Measurements from ENCODE around the gene PBX3. TPM values are rescaled to one million over a fixed set of nuclear protein-coding genes. Genes with fewer than 3 reads are reported as not detected.

PBX3 gene
- total RNA-seq, 1 experiment from 2014 or later = 39.0 TPM

DNA sequence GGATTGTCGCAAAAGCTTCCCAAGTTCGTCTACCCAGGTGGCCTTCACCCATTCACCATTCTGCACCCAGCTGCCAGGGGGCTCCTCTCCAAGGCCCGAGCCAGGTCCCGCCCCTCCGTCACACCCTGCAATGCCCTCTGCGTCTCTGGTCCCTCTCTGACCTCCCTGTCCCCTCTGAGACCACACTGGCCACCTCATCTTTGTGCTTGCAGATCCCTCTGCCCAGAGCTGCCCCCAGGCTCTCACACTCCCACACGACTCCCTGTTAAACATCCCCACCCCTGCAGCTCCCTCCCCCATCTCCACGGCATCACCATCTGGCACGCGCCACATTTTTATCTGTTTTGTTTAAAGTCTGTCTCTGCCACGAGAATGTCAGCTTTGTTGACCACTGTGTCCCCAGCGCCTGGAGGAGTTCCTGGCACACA is 243.6 kb downstream of the PBX3 start:
- ChIA-PET CTCF (no interaction called here), POLR2A (no interaction called here)
- no peaks in the 10 kb centered on the region for H3K36me3 ChIP-seq (ENCODE audit: control insufficient read depth, insufficient read depth, low read length)
- no peaks in the 10 kb centered on the region for H3K9me3 ChIP-seq (ENCODE audit: control insufficient read depth, insufficient read depth, low read depth, low read length)
- no TSS peak for BruUV-seq (replicated peaks)
- DNase-seq (ENCODE audit: low read depth, low spot score) (no peak), ATAC-seq (no peak)
- no peak overlapping the region for H3K27ac ChIP-seq (ENCODE audit: low read length)
- TF ChIP-seq SIN3A (IDR thresholded peaks at IDR 0.05; ENCODE audit: borderline replicate concordance, insufficient read depth, low read depth, low read length) (no peak), TCF7L2 (IDR thresholded peaks at IDR 0.05; ENCODE audit: low read depth, low read length) (no peak), CTCF (IDR thresholded peaks at IDR 0.05) (no peak), REST (IDR thresholded peaks at IDR 0.05; ENCODE audit: insufficient read depth in 1 of 2, low read depth in 2 of 2, low read length in 1 of 2) (no peak), POLR2AphosphoS5 (IDR thresholded peaks at IDR 0.05; ENCODE audit: low read depth, low read length) (no peak)
- no peaks in the 10 kb centered on the region for H3K4me1 ChIP-seq (ENCODE audit: control insufficient read depth, insufficient read depth, low read length)
- no peaks in the 10 kb centered on the region for H3K27me3 ChIP-seq (ENCODE audit: control insufficient read depth, insufficient read depth, low read length)
- intact Hi-C loops (cut with micrococcal nuclease; ENCODE audit: unreplicated experiment) (no loop called here), in situ Hi-C loops (cut with HindIII; ENCODE audit: low pct_unique_long_range_greater_than_20kb, low sequenced_read_pairs) (no loop called here)
- no peak overlapping the region for H3K4me3 ChIP-seq (ENCODE audit: low read depth in 2 of 2, low read length in 2 of 2)

DNA sequence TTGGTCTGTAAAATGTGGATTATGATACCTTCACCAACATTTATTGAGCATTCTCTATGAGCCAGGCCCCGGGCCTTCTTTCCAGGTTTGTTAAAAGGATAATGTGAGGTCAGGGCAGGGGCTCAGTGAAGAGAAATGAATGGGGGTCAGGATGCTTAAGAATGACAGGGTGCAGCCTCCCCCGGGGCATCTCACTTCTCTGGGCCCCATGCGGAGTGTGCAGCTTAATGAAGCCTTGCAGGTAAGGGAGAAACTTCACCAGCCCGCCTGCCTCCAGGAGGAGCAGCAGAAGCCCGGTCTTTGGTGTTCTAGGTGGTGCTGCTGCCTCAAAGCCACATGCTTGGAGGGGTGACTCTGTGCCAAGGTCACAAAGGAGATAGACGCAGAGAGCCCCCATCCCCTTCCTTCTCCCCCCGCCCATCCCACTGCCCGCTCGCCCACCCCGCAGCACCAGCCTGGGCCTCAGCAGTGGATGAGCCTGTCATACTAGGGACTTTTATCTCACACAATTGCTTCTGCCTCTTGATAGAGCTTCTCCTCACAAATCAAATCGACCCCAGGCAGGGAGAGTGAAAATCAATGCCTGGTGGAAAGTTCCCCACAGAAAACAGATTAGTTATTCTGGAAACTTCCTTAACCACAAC is 244.8 kb downstream of the PBX3 start:
- CTCF ChIA-PET = no interaction called here

More for the DNA sequence above, 244.8 kb downstream of the PBX3 start:
- no peaks in the 10 kb centered on the region for H3K36me3 ChIP-seq (ENCODE audit: control insufficient read depth, insufficient read depth, low read length)
- intact Hi-C loops (cut with micrococcal nuclease; ENCODE audit: unreplicated experiment) = no loop called here
- in situ Hi-C loops (cut with HindIII; ENCODE audit: low pct_unique_long_range_greater_than_20kb, low sequenced_read_pairs) = no loop called here
- DNase-seq (ENCODE audit: low read depth, low spot score) (no peak), ATAC-seq (no peak)
- no TSS peak for BruUV-seq (replicated peaks)
- H3K27ac ChIP-seq (ENCODE audit: low read length) = no peak overlapping the region
- TF ChIP-seq CTCF (IDR thresholded peaks at IDR 0.05) (no peak), POLR2AphosphoS5 (IDR thresholded peaks at IDR 0.05; ENCODE audit: low read depth, low read length) (no peak), REST (IDR thresholded peaks at IDR 0.05; ENCODE audit: insufficient read depth in 1 of 2, low read depth in 2 of 2, low read length in 1 of 2) (no peak), SIN3A (IDR thresholded peaks at IDR 0.05; ENCODE audit: borderline replicate concordance, insufficient read depth, low read depth, low read length) (no peak), TCF7L2 (IDR thresholded peaks at IDR 0.05; ENCODE audit: low read depth, low read length) (no peak)
- no peak overlapping the region for H3K4me3 ChIP-seq (ENCODE audit: low read depth in 2 of 2, low read length in 2 of 2)
- H3K27me3 ChIP-seq (ENCODE audit: control insufficient read depth, insufficient read depth, low read length) = no peaks in the 10 kb centered on the region
- H3K4me1 ChIP-seq (ENCODE audit: control insufficient read depth, insufficient read depth, low read length) = no peaks in the 10 kb centered on the region
- POLR2A ChIA-PET = no interaction called here
- H3K9me3 ChIP-seq (ENCODE audit: control insufficient read depth, insufficient read depth, low read depth, low read length) = no peaks in the 10 kb centered on the region
